Cortex of kidney (tissue), 1 donor: ENCODE data around the gene FOXI1.
"Not testable (repeated sequence)": the region's sequence is repeated elsewhere in the genome, so short reads cannot be mapped to it uniquely, and the experiment has no call there.

Experiments
- DNase-seq: peaks from one replicate; lab custom pipeline; 2025; lab: John Stamatoyannopoulos, UW

FOXI1 gene

GRCh38 chr5:170092455-170093101, 13.1 kb upstream of the FOXI1 start:
- no peak for DNase-seq

GRCh38 chr5:170094329-170094728, 11.4 kb upstream of the FOXI1 start:
- DNase-seq, result not testable (repeated sequence)

- no peak for DNase-seq
Observed at GRCh38 chr5:170095646-170096045, 10.1 kb upstream of the FOXI1 start.

- DNase-seq, result no peak
Observed at GRCh38 chr5:170097934-170098333, 7.8 kb upstream of the FOXI1 start.

- no peak for DNase-seq
Observed at GRCh38 chr5:170100066-170100943, 5.4 kb upstream of the FOXI1 start.

GRCh38 chr5:170103447-170103846, 2.2 kb upstream of the FOXI1 start:
- DNase-seq, result no peak

- DNase-seq, result no peak
Observed at GRCh38 chr5:170104299-170104698, 1.4 kb upstream of the FOXI1 start.

- DNase-seq, result no peak
Observed at GRCh38 chr5:170104710-170105109, 987 bp upstream of the FOXI1 start.

GRCh38 chr5:170107674-170108073, 2.0 kb downstream of the FOXI1 start:
- no peak for DNase-seq

GRCh38 chr5:170108266-170108785, 2.6 kb downstream of the FOXI1 start:
- no peak for DNase-seq

GRCh38 chr5:170109059-170110031, 3.6 kb downstream of the FOXI1 start:
- no peak for DNase-seq

GRCh38 chr5:170110403-170111087, 4.8 kb downstream of the FOXI1 start:
- no peak for DNase-seq

- no peak for DNase-seq
Observed at GRCh38 chr5:170111088-170111785, 5.5 kb downstream of the FOXI1 start.

GRCh38 chr5:170112876-170113521, 7.3 kb downstream of the FOXI1 start:
- no peak for DNase-seq

- DNase-seq, result no peak
Observed at GRCh38 chr5:170113522-170113900, 7.8 kb downstream of the FOXI1 start.

GRCh38 chr5:170114271-170114670, 8.6 kb downstream of the FOXI1 start:
- no peak for DNase-seq

- DNase-seq, result no peak
Observed at GRCh38 chr5:170115925-170116324, 10.2 kb downstream of the FOXI1 start.

- no peak for DNase-seq
Observed at GRCh38 chr5:170117736-170118135, 12.0 kb downstream of the FOXI1 start.

GRCh38 chr5:170120576-170120975, 14.9 kb downstream of the FOXI1 start:
- DNase-seq, result no peak

- no peak for DNase-seq
Observed at GRCh38 chr5:170121321-170121720, 15.6 kb downstream of the FOXI1 start.
